Smooth muscle cell (in vitro differentiated cells): ENCODE results near the gene NOS1AP. TPM values are rescaled to one million over a fixed set of nuclear protein-coding genes. Genes with fewer than 3 reads are reported as not detected.

Experiments used
- DNase-seq: peaks from one replicate; lab custom pipeline; 2025; ENCODE audit not compliant: unreplicated experiment; lab: John Stamatoyannopoulos, UW
- H2AFZ ChIP-seq: fragments of 200-600 bp; sonication (generic); 2 replicates; pipeline ENCODE4 v1.6.0; 2016; ENCODE audit warnings: antibody characterized with exemption, low read depth, mild to moderate bottlenecking
- H3F3A ChIP-seq: fragments of 200-600 bp; sonication (generic); 2 replicates; pipeline ENCODE4 v1.6.0; 2017; ENCODE audit warnings: antibody characterized with exemption, low read depth
- H3K27ac ChIP-seq: fragments of 200-600 bp; sonication (generic); 2 replicates; pipeline ENCODE4 v1.5.1; 2016; ENCODE audit warnings: low read depth, mild to moderate bottlenecking
- H3K27me3 ChIP-seq: fragments of 200-600 bp; sonication (generic); 2 replicates; pipeline ENCODE4 v1.6.1; 2016; ENCODE audit warnings: low read depth, mild to moderate bottlenecking
- H3K36me3 ChIP-seq: fragments of 200-600 bp; sonication (generic); 2 replicates; pipeline ENCODE4 v1.5.1; 2016; ENCODE audit warnings: low read depth
- H3K4me1 ChIP-seq: fragments of 200-600 bp; sonication (generic); 2 replicates; pipeline ENCODE4 v1.5.1; 2016; ENCODE audit warnings: low read depth
- H3K4me2 ChIP-seq: fragments of 200-600 bp; sonication (generic); 2 replicates; pipeline ENCODE4 v1.6.0; 2016; ENCODE audit warnings: mild to moderate bottlenecking
- H3K4me3 ChIP-seq: fragments of 200-600 bp; sonication (generic); 2 replicates; pipeline ENCODE4 v1.5.1; 2016; ENCODE audit warnings: mild to moderate bottlenecking
- H3K79me2 ChIP-seq: fragments of 200-600 bp; sonication (generic); 2 replicates; pipeline ENCODE4 v1.6.0; 2016; ENCODE audit warnings: low read depth, mild to moderate bottlenecking
- H3K9ac ChIP-seq: fragments of 200-600 bp; sonication (generic); 2 replicates; pipeline ENCODE4 v1.6.0; 2016; ENCODE audit warnings: low read depth
- H3K9me3 ChIP-seq: fragments of 200-600 bp; sonication (generic); replicated peaks from 2 replicates; pipeline ENCODE4 v1.5.1; 2016; ENCODE audit warnings: low read depth
- H4K20me1 ChIP-seq: fragments of 200-600 bp; sonication (generic); 2 replicates; pipeline ENCODE4 v1.6.0; 2016; ENCODE audit warnings: low read depth
- WGBS: methylation state at CpG from one replicate; pipeline ENCODE4 v1.1.7; 2016; ENCODE audit warnings: low lambda C conversion rate; 5-methylcytosine and 5-hydroxymethylcytosine counted together
- polyA plus RNA-seq: library from polyadenylated mRNA; unstranded; fragments of >200 nt; fragmentation: Nextera tagmentation; extraction: Ambion mirVana; gene quantifications from 2 replicates; pipeline ENCODE4 v1.2.1, GENCODE V29; 2016
- total RNA-seq: library from RNA; depleted of rRNA; stranded (reverse); fragments of >200 nt; gene quantifications from 2 replicates; pipeline ENCODE4 v1.2.3, GENCODE V29; 2014
- TF ChIP-seq, protein P1 (sequence below): fragments of 200-600 bp; sonication (generic); IDR thresholded peaks from 2 replicates; pipeline ENCODE4 v1.5.1; 2017; ENCODE audit warnings: borderline replicate concordance, mild to moderate bottlenecking, antibody characterized with exemption; ENCODE audit not compliant: insufficient read depth, poor library complexity, severe bottlenecking

The NOS1AP gene
- total and polyA plus RNA-seq, 2 experiments from 2014 or later, result 0.54 to 0.80 TPM

GRCh38 chr1:162214202-162214601 lies 144.7 kb downstream of the NOS1AP start:
- Histone ChIP-seq H3K27me3 (no peaks in the 10 kb centered on the region), H3K27ac (no peak overlapping the region), H2AFZ (no peak overlapping the region), H3K36me3 (no peaks in the 10 kb centered on the region), H3K4me1 (peaks cover 27% of the 10 kb centered on the region), H3K4me3 (no peak overlapping the region), H3F3A (no peaks in the 10 kb centered on the region), H3K79me2 (peaks cover 4% of the 10 kb centered on the region), H4K20me1 (no peaks in the 10 kb centered on the region), H3K4me2 (no peak overlapping the region), H3K9ac (no peak overlapping the region), H3K9me3 (no peaks in the 10 kb centered on the region)
- TF ChIP-seq, protein P1, sequence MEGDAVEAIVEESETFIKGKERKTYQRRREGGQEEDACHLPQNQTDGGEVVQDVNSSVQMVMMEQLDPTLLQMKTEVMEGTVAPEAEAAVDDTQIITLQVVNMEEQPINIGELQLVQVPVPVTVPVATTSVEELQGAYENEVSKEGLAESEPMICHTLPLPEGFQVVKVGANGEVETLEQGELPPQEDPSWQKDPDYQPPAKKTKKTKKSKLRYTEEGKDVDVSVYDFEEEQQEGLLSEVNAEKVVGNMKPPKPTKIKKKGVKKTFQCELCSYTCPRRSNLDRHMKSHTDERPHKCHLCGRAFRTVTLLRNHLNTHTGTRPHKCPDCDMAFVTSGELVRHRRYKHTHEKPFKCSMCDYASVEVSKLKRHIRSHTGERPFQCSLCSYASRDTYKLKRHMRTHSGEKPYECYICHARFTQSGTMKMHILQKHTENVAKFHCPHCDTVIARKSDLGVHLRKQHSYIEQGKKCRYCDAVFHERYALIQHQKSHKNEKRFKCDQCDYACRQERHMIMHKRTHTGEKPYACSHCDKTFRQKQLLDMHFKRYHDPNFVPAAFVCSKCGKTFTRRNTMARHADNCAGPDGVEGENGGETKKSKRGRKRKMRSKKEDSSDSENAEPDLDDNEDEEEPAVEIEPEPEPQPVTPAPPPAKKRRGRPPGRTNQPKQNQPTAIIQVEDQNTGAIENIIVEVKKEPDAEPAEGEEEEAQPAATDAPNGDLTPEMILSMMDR, result no peak
- no peak for DNase-seq
- WGBS, result 86% methylated on average over 6 of the region's 6 CpGs

- Histone ChIP-seq H3K9me3 (no peaks in the 10 kb centered on the region), H3K4me2 (no peak overlapping the region), H2AFZ (no peak overlapping the region), H3K36me3 (no peaks in the 10 kb centered on the region), H4K20me1 (no peaks in the 10 kb centered on the region), H3K79me2 (peaks cover 4% of the 10 kb centered on the region), H3K4me3 (no peak overlapping the region), H3F3A (no peaks in the 10 kb centered on the region), H3K4me1 (peaks cover 24% of the 10 kb centered on the region), H3K9ac (no peak overlapping the region), H3K27me3 (no peaks in the 10 kb centered on the region), H3K27ac (no peak overlapping the region)
- no peak for DNase-seq
- TF ChIP-seq, protein P1, result no peak
- 58% methylated on average over 5 of the region's 5 CpGs for WGBS
These were observed 146.4 kb downstream of the NOS1AP start for GRCh38 chr1:162215902-162216301.

- WGBS, result 97% methylated on average over 1 of the region's 1 CpG
- peaks cover 18% of the 10 kb centered on the region for H3K4me1 ChIP-seq
These were observed 147.1 kb downstream of the NOS1AP start for GRCh38 chr1:162216604-162217003.

DNA sequence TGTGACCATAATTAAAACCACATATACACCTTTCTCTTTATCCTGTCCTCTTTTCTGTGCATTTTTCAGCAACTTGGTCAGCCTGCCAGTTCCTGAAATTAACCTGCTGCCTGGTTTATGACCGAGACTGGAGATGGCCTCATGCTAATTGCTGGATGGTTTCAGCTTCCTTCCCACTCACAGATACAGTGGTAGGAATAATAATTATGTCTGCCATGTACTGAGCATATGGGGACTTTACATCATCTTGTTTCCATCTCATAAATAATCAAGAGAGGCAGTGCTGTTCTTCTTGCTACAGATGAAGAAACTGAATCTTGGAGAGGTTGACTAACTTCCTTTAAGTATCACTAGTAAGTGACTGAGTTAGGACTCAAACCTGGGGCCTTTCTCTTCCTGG lies 148.2 kb downstream of the NOS1AP start:
- Histone ChIP-seq H3K9me3 (no peaks in the 10 kb centered on the region), H3K4me3 (no peak overlapping the region), H3K36me3 (no peaks in the 10 kb centered on the region), H3K79me2 (peaks cover 4% of the 10 kb centered on the region), H2AFZ (no peak overlapping the region), H4K20me1 (no peaks in the 10 kb centered on the region), H3K4me2 (no peak overlapping the region), H3K27me3 (no peaks in the 10 kb centered on the region), H3F3A (no peaks in the 10 kb centered on the region), H3K9ac (no peak overlapping the region), H3K4me1 (peaks cover 14% of the 10 kb centered on the region), H3K27ac (no peak overlapping the region)
- WGBS, result 28% methylated on average over 1 of the region's 1 CpG
- no peak for DNase-seq
- TF ChIP-seq, protein P1, result no peak

More at GRCh38 chr1:162216604-162217003, 147.1 kb downstream of the NOS1AP start:
- Histone ChIP-seq H3K4me2 (no peak overlapping the region), H3F3A (no peaks in the 10 kb centered on the region), H3K79me2 (peaks cover 4% of the 10 kb centered on the region), H3K36me3 (no peaks in the 10 kb centered on the region), H3K27ac (no peak overlapping the region), H3K9ac (no peak overlapping the region), H4K20me1 (no peaks in the 10 kb centered on the region), H3K27me3 (no peaks in the 10 kb centered on the region), H2AFZ (no peak overlapping the region), H3K9me3 (no peaks in the 10 kb centered on the region), H3K4me3 (no peak overlapping the region)
- no peak for DNase-seq
- TF ChIP-seq, protein P1, result no peak
